SIG-M5 (cell line): ENCODE data around the gene LDLRAD4.
A peak's percentile ranks its signal among the peaks of the same experiment; 100 is the strongest.

ENCODE experiments used
- DNase-seq: peaks from one replicate; lab custom pipeline; 2025; lab: John Stamatoyannopoulos, UW

LDLRAD4 gene

DNA sequence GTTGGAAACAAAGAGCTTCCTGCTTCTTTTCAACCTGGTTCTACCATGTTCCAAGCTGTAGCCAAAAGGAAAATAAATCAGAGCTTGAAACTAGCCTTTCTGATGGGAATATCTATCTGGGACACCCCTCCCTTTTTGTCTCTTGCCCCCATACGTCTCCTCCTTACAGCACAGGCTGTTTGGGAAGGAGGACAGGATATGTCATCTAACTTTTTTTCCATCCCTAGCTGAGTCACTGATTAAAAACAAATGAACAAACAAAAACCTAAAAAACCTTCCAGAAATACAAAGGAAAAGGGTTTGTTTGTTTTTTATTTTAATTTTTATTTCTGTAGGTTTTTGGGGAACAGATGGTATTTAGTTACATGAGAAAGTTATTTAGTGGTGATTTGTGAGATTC is 356.2 kb downstream of the LDLRAD4 start:
- DNase-seq, result no peak

DNA sequence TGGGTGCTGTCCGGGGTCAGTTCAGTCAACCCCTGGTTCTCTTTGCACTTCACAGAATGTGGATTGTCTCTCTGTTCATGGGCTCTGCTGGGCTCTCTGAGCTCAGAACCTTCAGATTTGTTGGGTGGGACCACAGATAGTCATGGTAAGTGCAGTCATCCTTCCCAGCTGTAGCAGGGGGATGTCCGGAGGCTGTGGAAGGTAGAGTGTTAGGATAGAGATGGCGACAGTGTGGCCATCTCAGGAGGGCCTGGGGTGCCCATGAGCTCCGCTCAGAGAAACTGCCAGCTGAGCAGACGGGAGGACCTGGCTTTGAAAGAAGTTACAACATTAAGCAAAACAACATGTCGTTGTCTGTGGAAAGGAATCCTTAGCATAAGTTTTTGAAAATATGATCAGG is 358.0 kb downstream of the LDLRAD4 start:
- DNase-seq, result no peak

DNA sequence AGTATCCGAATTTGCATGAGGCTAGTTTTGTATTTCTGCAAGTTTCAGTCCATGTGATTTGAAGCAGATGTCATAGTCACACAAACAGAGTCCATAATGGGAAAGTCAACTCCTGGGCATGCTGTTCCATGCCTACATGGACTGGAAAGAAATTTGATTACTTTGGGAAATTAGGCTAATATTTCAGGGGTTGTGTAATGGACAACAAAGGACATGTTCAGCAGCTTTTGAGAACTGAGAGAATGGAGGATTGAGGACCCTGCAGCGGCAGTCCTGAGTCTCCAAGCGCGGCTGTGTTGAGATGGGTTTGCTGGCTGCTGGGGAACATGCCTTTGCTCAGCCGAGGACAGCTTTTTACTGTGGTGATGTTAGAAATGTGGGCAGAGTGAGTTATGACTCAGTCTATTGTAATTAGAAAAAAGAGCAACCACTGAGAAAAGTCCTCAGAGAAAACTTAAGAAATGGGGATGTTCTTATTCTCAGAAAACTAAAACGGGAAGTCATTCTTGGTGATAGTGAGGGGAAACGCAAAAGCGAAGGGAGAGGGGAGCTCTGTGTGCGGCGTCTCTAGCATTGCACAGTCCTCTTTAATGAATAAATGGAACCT is 358.6 kb downstream of the LDLRAD4 start:
- peak; percentile 80 for DNase-seq

DNA sequence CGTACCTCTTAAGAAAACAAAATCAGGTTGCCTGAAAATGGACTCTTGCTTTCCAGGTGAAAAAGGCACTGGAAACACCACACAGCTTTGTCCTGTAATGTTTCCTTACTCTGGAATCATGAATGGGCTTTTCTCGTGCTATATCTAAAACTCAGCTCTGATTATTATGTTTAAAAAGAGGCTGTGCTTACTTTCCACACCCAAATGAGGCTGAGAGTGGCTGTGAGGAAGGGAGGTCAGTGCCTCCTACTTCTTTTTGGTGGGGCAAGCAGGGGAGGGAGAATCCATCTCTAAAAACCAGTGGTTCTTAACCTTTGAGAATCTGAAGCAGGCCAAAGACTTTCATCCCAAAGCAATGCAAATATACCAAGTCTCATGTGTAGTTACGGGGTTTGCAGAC is 359.2 kb downstream of the LDLRAD4 start:
- DNase-seq, result no peak

DNA sequence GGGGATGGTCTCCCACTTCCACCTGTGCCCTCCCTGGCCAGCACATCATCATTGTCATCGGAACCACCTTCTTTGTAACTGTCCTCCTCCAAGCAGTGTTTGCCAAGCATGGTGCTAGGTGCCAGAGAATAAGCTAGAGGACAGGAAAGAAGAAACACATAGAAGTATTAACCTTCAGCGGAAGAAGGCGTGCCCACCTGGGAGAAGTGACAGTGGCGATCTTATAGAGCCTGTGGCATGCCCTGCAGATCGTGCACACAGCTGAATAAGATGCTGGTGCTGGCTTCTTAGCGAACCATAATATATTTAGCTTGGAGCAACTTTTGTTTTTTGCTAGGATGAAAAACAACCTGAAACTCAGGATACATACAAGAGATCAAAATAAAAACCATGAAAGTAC is 359.8 kb downstream of the LDLRAD4 start:
- no peak for DNase-seq

DNA sequence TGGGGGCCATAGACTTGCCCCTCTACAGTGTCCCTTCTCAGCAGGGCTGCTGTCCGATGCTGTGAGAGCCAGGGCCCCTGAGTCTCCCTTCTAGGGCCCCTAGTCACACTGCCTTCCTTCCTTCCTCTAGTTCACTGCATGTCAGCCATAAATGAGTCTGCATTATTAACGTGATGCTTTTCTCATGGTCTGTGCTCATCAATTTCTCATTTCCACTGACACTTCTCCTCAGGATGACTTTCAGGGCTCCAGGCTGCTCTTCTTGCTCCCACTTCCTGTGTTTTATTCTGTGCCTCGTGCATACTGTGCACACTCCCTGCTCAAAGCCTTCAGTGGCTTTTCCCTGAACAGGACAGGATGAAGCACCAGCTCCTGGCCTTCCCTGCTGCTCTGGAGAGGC is 361.3 kb downstream of the LDLRAD4 start:
- no peak for DNase-seq

DNA sequence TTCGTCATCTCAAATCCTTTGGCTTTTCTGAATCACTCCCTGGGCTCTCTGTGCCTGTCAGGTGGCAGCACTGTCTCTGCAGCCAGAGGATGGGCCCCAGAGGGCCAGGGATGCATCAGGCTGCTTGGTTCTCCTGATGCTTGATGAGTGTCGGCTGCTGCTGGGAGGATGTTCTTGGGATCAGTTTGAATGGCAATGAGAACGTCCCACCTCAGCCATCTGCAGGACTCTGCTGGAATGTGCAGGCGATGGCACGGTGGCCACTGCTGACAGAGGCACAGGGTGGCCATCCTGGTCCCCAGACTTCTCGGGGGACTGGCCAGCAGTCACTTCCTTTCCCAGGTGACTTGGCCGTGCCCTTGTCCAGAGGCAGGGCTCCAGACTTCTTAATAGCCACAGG is 361.8 kb downstream of the LDLRAD4 start:
- DNase-seq, result no peak

DNA sequence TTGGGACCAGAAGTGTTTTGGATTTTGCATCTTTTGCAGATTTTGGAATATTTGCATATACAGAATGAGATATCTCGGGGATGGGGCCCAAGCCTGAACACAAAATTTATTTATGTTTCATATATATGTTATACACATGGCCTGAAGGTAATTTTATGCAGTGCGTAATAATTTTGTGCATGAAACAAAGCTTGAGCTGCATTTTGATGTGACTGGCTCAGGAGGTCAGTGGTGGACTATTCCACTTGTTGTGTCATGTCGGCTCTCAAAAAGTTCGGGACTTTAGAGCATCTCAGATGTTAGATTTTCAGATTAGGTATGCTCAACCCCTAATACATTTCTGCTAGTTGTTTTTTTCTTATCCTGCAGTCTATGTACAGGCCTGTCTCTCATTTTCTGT is 362.4 kb downstream of the LDLRAD4 start:
- no peak for DNase-seq

DNA sequence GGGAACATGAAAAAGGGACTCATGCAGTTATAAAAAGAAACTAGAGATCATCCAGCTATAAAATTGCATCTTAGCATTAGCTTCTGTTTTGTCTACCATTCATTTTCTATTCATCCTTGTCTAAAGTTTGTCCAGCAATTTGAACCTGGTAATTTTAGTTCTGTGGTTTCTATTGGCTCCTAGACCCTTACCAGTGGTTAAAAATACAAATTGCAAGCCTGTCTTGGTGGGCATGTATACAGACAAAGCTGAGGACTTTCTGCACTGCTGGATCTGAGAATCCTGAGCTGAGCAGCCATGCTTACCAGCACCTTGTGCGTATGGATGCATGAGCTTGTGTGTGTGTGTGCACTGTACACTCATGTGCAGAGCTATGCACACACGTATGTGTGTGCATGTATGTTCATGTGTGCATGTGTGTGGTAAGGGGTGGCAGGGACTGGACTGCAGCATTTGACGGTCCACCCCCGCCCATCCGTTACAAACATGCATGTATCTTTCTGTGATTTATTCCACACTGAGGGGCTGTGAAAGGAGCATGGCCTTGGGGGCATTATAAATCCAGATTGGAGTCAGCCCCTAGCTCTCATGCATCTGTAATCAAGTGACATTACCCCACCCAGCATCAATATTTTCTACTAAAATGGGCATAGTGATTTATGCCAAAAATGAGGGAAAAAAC is 363.1 kb downstream of the LDLRAD4 start:
- no peak for DNase-seq

DNA sequence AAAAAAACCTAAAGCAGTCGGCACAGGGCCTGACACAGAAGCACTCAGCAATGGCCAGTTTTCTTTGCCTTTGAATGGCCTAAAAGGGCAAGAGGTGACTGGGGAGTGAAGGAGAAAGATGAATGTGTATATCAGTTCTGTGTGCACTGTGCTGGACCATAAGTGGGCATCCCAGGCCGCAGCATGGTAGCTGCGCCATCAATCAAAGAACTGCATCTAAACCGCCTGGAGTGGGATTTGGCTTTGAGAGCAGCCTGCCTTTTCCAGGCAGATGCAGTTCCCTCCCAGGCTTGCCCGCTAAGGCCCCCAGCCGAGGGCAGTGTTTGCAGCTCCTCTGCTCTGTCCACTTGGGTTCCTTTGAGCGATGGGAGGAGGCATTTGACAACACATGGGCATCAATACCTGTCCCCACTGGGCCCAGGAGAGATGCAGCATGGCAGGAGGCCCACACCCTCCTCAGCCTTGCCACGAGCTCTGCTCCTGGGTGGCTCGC is 363.7 kb downstream of the LDLRAD4 start:
- DNase-seq, result no peak

DNA sequence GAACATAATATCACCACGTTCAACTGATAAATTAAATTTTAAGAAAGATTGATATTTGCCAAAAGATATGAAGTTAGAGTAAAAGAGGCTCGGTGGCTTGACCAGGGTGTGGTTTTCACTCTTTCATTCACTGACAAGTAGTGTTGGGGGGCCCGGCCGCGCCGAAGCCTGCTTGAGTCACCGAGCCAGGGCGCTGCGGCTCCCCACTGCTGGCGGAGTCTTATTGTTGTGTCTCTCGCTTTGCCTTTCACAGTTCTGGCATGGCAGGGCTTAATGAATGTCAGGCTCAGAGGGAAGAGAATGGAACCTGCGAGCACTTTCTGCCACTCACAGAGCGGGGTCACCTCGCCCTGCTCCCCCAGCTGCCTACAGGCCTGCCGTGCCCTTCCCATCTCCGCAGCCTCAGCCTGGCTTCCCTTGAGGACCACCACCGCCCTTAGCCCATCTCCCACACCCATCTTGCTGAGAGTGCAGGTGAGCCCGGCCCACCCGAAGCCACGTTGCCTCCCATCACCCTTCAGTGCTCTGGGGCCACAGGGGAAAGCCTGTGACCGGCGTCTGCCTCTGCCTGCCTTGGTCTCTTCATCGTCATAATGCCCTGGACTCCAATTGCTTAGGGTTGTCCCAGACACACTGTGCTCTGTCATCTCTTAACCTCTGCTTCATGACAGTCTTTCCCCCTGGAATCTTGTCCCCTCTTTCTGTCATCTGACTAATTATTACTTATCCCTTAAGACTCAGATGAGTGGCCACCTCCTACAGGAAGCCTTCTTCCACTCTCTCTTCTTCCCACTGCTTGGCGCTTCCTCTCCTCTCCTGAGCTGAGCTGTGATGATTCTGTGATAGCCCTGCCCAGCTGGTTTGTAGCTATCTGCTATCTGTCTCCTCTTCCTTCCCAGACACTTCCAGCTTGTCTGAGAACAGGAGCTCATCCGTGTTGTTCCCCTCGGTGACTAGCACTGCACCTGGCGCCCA is 365.3 kb downstream of the LDLRAD4 start:
- DNase-seq, result no peak

DNA sequence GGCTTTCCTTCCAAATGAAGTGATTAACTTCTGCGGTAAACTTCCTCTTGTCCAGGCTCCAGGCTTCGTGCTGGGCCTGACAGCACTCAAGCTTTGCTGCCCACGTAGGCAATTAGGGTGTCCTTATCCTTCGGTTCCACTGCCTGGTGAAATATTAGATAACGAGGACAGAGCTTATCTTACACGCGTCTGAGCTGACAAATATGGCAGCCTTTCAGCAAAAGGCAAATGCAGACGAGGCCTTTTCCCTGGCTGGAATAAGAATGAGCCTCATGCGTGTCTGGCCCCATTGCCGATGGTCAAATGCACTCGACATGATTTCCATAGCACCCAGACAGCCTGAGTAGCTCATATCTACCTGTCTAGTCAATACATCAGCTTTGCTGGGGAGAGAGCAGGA is 366.3 kb downstream of the LDLRAD4 start:
- no peak for DNase-seq

DNA sequence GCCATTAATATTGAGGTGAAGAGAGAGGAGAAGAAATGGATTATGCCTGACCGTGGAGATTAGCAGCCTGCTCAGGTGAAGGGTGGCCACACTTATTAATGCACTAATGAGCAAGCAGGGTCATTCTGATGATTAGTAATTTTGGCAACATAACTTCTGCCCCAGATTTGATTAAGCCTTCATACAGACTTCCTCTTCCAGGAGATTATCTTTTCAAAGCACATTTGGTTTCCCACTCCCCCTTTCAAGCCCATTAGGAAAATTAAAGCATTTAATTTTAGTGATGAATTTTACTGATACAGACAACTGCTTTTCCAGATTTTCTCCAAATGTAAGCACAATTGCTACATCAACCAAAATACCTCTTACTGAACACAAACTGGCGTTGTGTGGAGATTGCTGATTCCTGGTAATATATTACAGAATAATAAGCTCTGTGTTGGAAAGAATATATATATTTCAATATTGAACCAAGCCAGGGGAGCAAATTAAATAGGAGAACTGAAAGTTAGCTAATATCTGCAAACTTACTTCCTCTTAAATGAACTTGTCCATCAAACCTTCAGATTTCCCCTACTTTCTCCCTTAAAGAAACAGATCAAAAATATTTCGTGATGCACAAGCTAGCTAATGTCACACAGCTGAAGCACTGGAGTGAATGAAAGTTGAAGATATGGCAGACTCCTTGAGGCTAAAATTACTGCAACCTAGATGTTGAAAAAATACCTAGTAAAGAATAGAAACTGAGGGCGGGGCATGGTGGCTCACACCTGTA is 367.0 kb downstream of the LDLRAD4 start:
- peak; percentile 15 for DNase-seq

DNA sequence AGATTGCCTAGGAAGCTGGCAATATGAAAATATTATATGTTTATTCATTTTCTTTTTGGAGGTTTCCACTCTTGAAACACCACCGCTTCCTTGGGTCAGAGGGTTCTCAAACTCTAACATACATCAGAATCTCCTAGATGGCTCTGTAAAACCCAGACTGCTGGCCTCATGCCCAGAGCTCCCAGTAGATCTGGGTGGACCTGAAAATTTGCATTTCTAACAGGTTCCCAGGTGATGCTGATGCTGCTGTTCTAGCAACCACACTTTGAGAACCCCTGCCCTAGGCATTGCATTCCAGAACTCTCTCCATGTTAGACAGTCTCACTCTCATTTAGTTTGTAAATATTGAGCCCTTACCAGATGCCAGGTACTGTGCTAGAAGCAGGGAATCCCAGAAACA is 368.4 kb downstream of the LDLRAD4 start:
- DNase-seq, result no peak

DNA sequence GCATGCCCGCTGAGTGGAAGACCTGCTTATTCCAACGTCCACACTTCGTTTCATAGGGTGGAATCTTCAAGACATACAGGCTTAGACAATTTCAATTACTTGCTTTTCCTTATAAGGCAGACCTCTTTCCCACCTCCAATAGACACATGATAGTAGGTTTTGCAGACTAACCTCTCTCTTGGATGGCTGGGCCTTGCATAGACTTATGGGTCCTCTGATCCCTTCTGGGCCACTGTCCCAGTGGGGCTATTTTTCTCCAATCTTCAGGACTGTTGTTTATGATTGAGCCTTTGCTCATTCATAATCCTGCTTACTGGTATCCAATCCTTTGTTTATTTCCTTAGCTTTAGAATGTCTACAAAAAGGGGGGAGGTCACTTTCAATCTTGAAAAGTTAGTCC is 368.9 kb downstream of the LDLRAD4 start:
- no peak for DNase-seq

DNA sequence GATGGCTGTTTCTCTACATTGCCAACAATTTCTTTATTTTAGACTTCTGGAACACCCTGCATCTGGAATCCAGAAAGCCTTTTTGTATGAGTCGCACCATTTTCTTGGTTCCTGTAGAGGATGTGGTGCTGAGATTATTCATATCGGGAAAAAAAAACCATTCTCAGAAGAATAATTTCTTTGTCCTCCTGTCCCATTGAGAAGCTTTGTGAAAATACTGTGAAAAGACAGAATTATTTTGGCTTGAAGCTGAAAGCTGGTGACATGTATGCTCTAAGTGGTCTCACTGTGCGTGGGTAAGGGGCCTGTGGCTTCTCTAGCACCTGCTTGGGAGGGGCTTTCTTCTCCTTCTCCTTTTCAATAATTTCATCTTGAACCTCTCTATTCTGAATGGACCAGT is 369.4 kb downstream of the LDLRAD4 start:
- DNase-seq, result no peak

DNA sequence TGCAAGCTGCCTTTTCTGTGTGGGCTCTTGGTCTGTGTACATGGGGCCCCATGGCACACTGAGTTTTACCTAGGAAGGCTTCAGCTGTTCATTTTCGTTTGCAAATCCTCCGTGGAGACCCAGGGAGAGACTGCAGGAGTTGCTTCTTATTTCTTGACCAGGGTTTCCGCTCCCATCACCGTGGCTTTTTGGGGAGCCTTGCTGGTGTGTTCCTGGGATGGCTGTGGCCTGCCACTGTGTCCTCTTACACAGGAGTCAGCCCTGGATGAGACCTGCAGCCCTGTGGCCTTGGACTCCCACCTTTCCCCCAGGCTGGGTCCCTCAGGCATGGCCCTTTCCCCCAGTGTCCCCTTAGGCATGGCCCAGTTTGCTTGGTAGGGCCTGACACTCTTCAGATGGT is 370.8 kb downstream of the LDLRAD4 start:
- no peak for DNase-seq

DNA sequence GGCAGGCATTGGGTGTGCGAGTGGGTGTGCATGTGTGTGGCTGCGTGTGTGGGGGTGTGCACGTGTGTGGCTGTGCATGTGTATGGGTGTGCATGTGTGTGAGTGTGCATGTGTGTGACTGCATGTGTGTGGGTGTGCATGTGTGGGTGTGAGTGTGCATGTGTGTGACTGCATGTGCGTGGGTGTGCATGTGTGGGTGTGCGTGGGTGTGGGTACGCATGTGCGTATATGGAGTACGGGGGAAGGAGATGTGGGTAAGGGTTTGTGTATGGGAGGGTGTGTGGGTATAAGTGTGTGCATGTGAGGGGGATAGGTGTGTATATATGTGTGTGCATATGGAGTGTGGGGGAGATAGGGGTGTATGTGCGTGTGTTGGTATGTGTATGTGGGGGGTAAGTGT is 371.4 kb downstream of the LDLRAD4 start:
- no peak for DNase-seq

DNA sequence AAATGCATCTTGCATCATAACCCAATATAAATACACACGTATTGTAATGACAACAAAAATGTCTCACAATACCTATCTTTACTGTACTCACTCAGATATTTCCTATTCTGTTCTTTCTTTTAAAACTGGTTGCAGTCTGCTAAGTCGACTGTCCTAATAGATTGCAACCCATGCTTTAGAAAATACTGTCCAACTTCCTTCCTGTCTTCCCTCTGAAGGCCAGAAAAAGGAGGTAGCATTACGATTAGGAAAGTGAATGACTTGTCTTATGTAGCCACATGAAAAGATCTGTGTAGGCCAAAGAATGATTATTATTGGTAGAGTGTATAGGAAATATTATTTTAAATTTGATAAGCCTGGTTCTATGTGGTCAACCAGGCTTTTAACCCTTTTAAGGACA is 373.7 kb downstream of the LDLRAD4 start:
- no peak for DNase-seq

DNA sequence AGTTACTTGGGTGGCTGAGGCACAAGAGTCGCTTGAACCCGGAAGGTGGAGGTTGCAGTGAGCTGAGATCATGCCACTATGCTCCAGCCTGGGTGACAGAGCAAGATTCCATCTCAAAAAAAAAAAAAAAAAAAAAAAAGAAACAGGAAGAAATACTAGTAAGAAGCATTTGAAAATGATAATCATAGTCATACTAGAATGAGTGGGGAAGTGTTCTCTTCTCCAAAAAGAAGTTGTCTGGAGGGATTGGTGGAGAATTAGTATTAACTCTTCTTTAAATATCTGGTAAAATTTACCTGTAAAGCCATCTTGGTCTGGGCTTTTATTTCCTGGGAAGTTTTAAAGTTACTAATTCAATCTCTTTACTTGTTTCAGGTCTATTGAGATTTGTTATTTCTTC is 376.0 kb downstream of the LDLRAD4 start:
- no peak for DNase-seq

DNA sequence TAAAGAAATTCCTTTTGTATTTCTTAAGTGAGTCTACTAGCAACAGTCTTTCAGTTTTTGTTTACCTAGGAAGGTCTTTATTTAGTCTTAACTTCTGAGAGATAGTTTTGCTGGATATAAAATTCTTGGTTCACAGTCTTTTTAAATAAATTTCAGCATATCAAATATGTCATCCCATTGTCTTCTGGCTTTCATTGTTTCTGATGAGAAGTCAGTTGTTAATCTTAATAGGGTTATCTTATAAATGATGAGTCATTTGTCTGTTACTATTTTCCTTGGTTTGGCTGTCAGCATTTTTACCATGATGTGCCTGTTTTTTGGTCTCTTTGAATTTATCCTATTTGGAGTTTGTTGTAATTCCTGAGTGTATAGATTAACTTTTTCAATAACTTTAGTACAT is 378.5 kb downstream of the LDLRAD4 start:
- DNase-seq, result no peak

DNA sequence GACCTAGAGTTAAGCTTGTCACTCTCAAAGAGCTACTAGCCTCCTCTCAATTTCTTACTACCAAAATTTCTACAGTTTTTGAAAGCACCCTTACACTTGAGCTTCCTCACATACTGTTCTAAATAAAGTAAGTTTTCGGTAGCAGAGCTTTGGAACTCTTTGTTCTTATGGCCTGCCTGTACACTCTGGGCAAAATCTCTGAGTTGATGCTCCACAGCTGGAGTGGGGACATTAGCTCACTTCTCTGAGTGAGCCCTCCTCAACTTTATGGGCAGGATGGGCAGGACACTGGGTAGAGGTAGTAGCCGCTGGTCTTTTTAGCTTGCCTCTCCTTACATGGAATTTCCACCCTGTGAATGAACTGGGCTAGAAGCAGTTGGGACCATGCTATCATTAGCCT is 380.0 kb downstream of the LDLRAD4 start:
- no peak for DNase-seq
